Testis (tissue), 2 donors: ENCODE data around the gene KCNQ5.

Source experiments
- POLR2A ChIP-seq: fragments of 450-650 bp; IDR thresholded peaks from one replicate; pipeline ENCODE4 v1.6.1; 2017; ENCODE audit warnings: antibody characterized with exemption, mild to moderate bottlenecking, moderate library complexity
- TF ChIP-seq, protein P1 (sequence below), 3 experiments: fragments of 450-650 bp in 2 of 3; fragments of 200-600 bp in 1 of 3; sonication (generic) in 1 of 3; IDR thresholded peaks; one replicate each; pipeline ENCODE4 v1.5.1; 2016 to 2019; ENCODE audit warnings: antibody characterized with exemption in 3 of 3, mild to moderate bottlenecking in 2 of 3, moderate library complexity in 1 of 3

DNA sequence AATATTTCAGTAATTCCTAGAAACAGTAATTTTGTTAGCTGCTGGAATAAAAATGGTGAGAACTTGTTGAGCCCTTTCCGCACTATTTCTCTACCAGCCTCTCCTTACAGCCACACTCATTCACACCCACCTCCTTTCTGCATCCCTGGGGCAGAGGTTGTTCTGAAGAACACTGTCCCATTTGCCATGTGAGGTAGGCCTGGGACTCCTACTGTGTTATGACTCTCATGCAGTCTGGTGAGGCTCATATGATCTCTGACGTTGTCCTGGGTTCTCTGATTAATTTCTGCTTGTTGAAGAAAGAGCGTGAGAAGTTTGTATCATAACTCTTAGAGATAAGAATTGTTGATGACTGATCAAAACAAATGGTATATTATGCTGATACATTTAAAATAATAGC lies 4.1 kb upstream of the KCNQ5 start:
- TF ChIP-seq, protein P1, sequence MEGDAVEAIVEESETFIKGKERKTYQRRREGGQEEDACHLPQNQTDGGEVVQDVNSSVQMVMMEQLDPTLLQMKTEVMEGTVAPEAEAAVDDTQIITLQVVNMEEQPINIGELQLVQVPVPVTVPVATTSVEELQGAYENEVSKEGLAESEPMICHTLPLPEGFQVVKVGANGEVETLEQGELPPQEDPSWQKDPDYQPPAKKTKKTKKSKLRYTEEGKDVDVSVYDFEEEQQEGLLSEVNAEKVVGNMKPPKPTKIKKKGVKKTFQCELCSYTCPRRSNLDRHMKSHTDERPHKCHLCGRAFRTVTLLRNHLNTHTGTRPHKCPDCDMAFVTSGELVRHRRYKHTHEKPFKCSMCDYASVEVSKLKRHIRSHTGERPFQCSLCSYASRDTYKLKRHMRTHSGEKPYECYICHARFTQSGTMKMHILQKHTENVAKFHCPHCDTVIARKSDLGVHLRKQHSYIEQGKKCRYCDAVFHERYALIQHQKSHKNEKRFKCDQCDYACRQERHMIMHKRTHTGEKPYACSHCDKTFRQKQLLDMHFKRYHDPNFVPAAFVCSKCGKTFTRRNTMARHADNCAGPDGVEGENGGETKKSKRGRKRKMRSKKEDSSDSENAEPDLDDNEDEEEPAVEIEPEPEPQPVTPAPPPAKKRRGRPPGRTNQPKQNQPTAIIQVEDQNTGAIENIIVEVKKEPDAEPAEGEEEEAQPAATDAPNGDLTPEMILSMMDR (IDR thresholded peaks at IDR 0.05), result no peak
- no peak for TF ChIP-seq POLR2A
